Limb (tissue), 2 donors: ENCODE data around the gene YJEFN3.

Experiments
- DNase-seq, 2 donors: peaks; one replicate each; pipeline ENCODE4 v3.0.0-alpha.2; 2016; ENCODE audit errors: extremely low spot score in 2 of 2

Gene YJEFN3

DNA sequence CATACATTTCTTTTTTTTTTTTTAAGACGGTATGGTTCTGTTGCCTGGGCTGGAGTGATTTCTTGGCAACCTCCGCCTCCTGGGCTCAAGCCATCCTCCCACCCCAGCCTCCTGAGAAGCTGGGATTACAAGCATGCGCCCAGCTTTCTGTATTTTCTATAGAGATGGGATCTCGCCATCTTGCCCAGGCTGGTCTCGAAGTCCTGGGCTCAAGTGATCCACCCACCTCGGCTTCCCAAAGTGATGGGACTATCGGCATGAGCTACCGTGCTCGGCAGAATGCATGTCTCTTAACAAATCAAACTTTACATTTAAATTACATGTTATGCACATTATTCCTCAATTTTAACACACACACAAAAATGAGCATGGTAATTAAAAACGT lies 11.5 kb upstream of the YJEFN3 start:
- no peak for DNase-seq

- no peak for DNase-seq
Observed at GRCh38 chr19:19520989-19521388, 7.7 kb upstream of the YJEFN3 start.

GRCh38 chr19:19523177-19523576 lies 5.5 kb upstream of the YJEFN3 start:
- no peak for DNase-seq

- no peak for DNase-seq
Observed at GRCh38 chr19:19524053-19524452, 4.7 kb upstream of the YJEFN3 start.

DNA sequence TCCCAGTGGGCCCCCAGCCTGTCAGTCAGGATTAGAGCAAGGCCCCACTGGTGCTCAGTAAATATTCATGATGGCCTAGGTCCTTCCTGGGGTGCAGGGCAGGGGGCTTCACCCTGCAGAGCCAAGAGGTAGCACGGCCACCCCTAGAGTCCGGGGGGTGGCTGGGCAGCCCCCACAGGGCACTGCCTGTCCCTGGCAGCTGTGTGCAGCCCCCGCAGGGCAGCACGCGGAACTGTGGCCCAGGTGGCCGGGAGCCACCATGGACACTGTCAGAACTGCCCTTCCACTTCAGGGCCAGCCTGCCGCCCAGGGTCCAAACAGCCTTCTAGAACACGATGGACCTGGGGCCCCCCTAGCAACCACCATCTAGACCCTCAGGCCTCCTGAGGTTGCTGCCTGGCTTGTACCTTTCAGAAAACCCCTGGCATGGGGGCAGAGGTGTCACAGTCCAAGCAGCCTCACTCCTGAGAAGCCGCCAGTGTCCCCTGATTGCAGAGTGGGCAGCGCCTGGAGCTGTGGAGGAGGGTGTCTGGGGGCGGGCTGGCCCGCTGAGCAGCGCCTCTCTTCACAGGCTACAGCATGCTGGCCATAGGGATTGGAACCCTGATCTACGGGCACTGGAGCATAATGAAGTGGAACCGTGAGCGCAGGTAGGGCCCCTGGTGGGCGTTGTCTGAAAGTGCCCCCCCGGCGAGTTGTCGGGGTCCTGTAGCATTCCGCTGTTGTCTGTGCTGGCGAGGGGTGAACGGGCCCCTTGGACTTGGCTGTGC lies 2.9 kb upstream of the YJEFN3 start:
- peak in 1 of 2 donors; percentile 32 for DNase-seq

- peak in 1 of 2 donors; percentile 24 for DNase-seq
Observed at GRCh38 chr19:19526581-19527370, 1.9 kb upstream of the YJEFN3 start.

DNA sequence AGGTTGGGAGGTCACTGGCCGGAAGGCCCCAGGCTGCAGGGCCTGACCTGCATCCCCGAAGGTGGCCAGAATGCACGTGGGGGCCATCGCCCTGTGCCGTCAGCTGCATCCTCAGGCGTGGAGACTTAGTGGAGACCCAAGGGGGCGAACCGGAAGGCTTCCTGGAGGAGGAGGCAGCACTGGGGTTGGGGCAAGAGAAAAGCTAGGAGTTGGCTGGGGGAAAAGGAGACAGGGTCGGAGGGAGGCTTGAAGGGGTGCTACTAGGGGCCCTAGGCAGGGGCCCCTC lies 1.4 kb upstream of the YJEFN3 start:
- peak in 1 of 2 donors; percentile 23 for DNase-seq

GRCh38 chr19:19527674-19528625 lies 761 bp upstream of the YJEFN3 start:
- DNase-seq, result peak in 1 of 2 donors; percentile 36

DNA sequence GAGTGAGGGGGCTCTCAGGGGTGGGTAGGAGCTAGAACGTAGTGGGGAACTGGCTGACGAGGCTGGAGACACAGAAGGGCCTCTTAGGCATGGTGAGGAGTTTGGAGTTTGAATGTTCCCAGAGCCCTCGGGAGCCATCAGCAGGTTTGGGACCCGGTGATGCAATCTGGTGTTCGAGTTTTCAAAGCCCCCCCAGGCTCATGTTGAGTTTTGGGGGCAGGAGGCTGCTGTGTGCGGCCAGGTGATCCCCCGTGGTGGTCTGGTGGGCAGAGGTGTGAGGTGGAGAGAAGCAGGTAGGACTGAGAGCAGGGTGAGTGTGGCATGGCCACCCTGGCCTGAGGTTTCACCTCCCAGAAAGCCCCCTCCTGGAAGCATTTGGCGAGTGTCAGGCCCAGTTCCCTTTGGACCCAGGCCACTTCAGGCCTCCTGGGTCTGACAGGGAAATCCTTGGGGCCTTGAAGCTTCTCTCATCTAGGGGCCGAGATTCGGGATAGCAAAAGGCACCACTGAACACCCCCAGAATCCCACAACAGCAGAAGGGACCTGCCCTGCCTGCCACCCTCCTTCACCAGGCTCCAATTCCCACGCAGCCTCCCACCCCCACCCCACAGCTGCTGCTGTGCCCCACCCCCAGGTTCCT lies 1.2 kb downstream of the YJEFN3 start:
- DNase-seq, result no peak

- DNase-seq, result peak in 1 of 2 donors; percentile 31
Observed at GRCh38 chr19:19530423-19530804, 1.7 kb downstream of the YJEFN3 start.

DNA sequence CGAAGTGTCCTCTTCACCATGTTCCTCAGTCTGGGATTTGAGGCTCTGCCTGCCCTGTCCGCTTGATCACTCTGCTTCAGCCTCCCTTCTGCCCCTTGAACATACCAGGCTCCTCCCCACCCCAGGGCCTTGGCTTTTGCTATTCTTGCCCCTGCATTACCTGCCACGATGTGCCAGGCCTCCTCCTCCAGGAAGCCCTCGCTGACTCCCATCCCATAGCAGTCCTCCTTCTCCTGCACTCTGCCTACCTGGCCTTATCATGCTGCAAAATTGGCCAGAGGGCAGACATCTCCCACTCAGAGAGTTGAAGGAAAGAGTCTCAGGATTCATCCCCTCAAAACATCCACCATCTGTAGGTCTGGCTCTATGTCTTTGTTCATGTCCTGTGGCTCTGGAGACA lies 2.2 kb downstream of the YJEFN3 start:
- peak in 1 of 2 donors; percentile 28 for DNase-seq

- DNase-seq, result peak in 1 of 2 donors; percentile 88
Observed at GRCh38 chr19:19531951-19532805, 3.5 kb downstream of the YJEFN3 start.

DNA sequence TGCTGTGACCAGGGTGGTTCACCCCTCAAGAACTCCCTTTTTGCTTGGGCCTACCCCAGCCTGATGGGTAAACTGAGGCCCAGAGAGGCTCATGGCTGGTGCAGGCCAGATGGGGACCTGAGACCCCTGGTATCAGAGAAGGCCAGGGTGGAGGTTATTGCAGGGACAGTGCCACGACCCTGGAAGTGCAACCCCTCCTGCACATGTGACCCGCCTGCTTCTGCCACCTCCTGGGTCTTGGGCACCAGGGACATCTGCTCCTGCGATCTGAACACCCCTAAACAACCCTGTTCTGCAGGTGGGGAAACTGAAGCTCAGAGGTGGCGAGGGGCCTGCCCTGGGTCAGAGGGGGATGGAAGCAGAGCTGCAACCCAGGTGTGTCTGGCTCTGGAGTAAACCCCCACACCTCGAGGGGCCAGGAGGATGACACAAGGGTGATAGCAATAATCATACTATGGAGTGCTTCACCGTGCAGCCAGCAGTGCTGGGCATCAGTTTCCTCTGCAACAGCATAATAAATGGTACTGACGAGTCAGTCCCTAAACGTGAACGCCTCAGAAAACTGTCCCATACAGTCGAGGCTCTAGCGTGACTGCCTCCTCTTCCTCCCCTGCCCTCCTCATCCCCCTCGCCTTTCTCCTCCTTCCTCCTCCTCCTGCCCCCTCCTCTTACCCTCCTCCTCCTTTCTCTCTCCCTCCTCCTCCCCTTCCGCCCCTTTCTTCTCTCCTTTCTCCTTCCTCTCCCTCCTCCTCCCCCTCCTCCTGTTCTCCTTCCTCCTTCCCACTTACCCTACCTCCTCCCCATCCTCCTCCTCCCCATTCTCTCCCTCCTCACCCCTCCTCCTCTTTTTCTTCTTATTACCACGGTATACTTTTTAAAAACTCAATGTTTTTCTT lies 4.3 kb downstream of the YJEFN3 start:
- peak in 1 of 2 donors; percentile 34 for DNase-seq

GRCh38 chr19:19533841-19534240 lies 5.1 kb downstream of the YJEFN3 start:
- DNase-seq, result peak in 1 of 2 donors; percentile 41

GRCh38 chr19:19534556-19535265 lies 6.0 kb downstream of the YJEFN3 start:
- peak in 1 of 2 donors; percentile 49 for DNase-seq

- DNase-seq, result no peak
Observed at GRCh38 chr19:19535311-19536191, 6.8 kb downstream of the YJEFN3 start.
